ENCODE results near the gene MYOZ3. TPM values are rescaled to one million over a fixed set of nuclear protein-coding genes. Genes with fewer than 3 reads are reported as not detected.

The MYOZ3 gene
- total RNA-seq: 1.0 and 1.8 TPM in 2 replicates

GRCh38 chr5:150661086-150661485 lies at the start of gene MYOZ3:
MYOZ3 (plus strand) TSS chr5:150661251; CDS start chr5:150662942, 1,691 bp downstream.

GRCh38 chr5:150640311-150641005 lies 20.6 kb upstream of the MYOZ3 start, which contains the start of gene SYNPO:
SYNPO (plus strand) TSS chr5:150640660; CDS start chr5:150648276, 7,616 bp downstream.

GRCh38 chr5:150700594-150701377 lies 39.7 kb downstream of the MYOZ3 start, which contains the start of gene RBM22:
RBM22 (minus strand) TSS chr5:150701062; CDS start chr5:150700985, 77 bp downstream.

Other genes starting within 250 kb of the MYOZ3 start
- gene CD74, start 248.3 kb upstream of the MYOZ3 start, total RNA-seq: 1.0 and 1.6 TPM in 2 replicates
- 3,076 and 3,106 TPM in 2 replicates for gene RPS14, start 211.5 kb upstream of the MYOZ3 start, total RNA-seq
- gene NDST1, start 153.1 kb upstream of the MYOZ3 start, total RNA-seq: 48.6 and 58.3 TPM in 2 replicates
- gene SYNPO, start 20.6 kb upstream of the MYOZ3 start, total RNA-seq: 1.0 and 1.3 TPM in 2 replicates
- 28.7 and 29.1 TPM in 2 replicates for gene RBM22, start 39.8 kb downstream of the MYOZ3 start, total RNA-seq
- 32.1 and 32.6 TPM in 2 replicates for gene DCTN4, start 97.8 kb downstream of the MYOZ3 start, total RNA-seq
- gene SMIM3, start 117.5 kb downstream of the MYOZ3 start, total RNA-seq: 35.8 and 37.0 TPM in 2 replicates
- not detected in 2 replicates for gene IRGM, start 185.3 kb downstream of the MYOZ3 start, total RNA-seq
- gene ZNF300, start 243.7 kb downstream of the MYOZ3 start, total RNA-seq: 8.0 and 8.1 TPM in 2 replicates

Measured in bronchus fibroblast of lung (primary cell).